Heart right ventricle (tissue), 16 donors: ENCODE results near the gene PID1. TPM values are rescaled to one million over a fixed set of nuclear protein-coding genes. Genes with fewer than 3 reads are reported as not detected.

Experiments
- ATAC-seq, 8 donors: fragments of 200-7000 bp; cut with Tn5 transposase; one replicate each; pipeline ENCODE4 v1.9.1; 2020; ENCODE audit warnings: mild to moderate bottlenecking in 8 of 8, moderate library complexity in 8 of 8, moderate number of reproducible peaks in 1 of 8
- DNase-seq, 2 donors: peaks; one replicate each; pipeline ENCODE4 v3.0.0-alpha.2; 2020
- H3K27ac ChIP-seq, 10 donors: fragments of 200-600 bp; sonication (generic) in 2 of 10; one replicate each; pipeline versions ENCODE4 v1.5.0 to v1.8.0; 2020 to 2022; ENCODE audit warnings: mild to moderate bottlenecking in 3 of 10
- H3K27me3 ChIP-seq, 7 donors: fragments of 200-600 bp; one replicate each; pipeline ENCODE4 v1.8.0; 2021 to 2022; ENCODE audit warnings: mild to moderate bottlenecking in 2 of 7
- H3K36me3 ChIP-seq, 9 donors: fragments of 200-600 bp; sonication (generic) in 1 of 9; one replicate each; pipeline versions ENCODE4 v1.5.0 to v1.8.0; 2020 to 2022; ENCODE audit warnings: mild to moderate bottlenecking in 2 of 9
- H3K4me1 ChIP-seq, 9 donors: fragments of 200-600 bp; sonication (generic) in 1 of 9; one replicate each; pipeline versions ENCODE4 v1.5.0 to v1.8.0; 2020 to 2022; ENCODE audit warnings: mild to moderate bottlenecking in 4 of 9
- H3K4me3 ChIP-seq, 10 donors: fragments of 200-600 bp; sonication (generic) in 2 of 10; one replicate each; pipeline versions ENCODE4 v1.5.0 to v1.8.0; 2020 to 2022; ENCODE audit warnings: mild to moderate bottlenecking in 7 of 10, moderate library complexity in 2 of 10
- H3K9me3 ChIP-seq, 11 donors: fragments of 200-600 bp in 10 of 11; sonication (generic) in 2 of 11; one replicate each; pipeline versions ENCODE4 v1.5.0 to v1.8.0; 2013 to 2022; ENCODE audit warnings: mild to moderate bottlenecking in 2 of 11, control low read depth in 1 of 11, moderate library complexity in 1 of 11
- WGBS, 2 donors: extraction: QIAGEN DNeasy Blood & Tissue Kit; methylation state at CpG; one replicate each; pipeline ENCODE4 v1.1.7; 2013; ENCODE audit warnings: inconsistent platforms in 1 of 2; 5-methylcytosine and 5-hydroxymethylcytosine counted together
- intact Hi-C, 10 donors: fragments of 100-400 bp; cut with DNase I; formaldehyde crosslinking; loops; one replicate each; pipeline versions ENCODE4 v1.11.1 to v1.14.2; 2022
- polyA plus RNA-seq, 2 donors: library from polyadenylated mRNA; stranded (reverse); fragments of 200-250 nt; gene quantifications; one replicate each; pipeline ENCODE4 v1.2.3, GENCODE V29; 2013
- total RNA-seq, 10 donors: library from RNA; stranded (reverse); fragmentation: NEBNext Ultra II Directional in 3 of 10; extraction: Animal tissue kit (Norgen Biotek cat#: 25700) in 3 of 10; gene quantifications; one replicate each; pipeline versions ENCODE4 v1.2.1 to v1.2.4, GENCODE V29; 2021 to 2023
- TF ChIP-seq, protein P1 (sequence below), 9 donors: fragments of 200-600 bp; sonication (generic) in 2 of 9; IDR thresholded peaks; one replicate each; pipeline versions ENCODE4 v1.5.0 to v1.8.0; 2021 to 2022; ENCODE audit warnings: antibody characterized with exemption in 9 of 9, mild to moderate bottlenecking in 5 of 9, moderate library complexity in 1 of 9
- donor health status: Arrhythmogenic right ventricular cardiomyopathy.
- donor health status: ischemic (EF 13 %, LVEDD 7.1; RV severe dilation, severe dysfunction).
- donor health status: healthy with polysubstance abuse.
- donor health status: DM: no; HTN: yes; CAD: no.
- donor health status: DM: no; HTN: no; CAD: no.
- donor health status: ischemic (EF 25% LVEDD 6.9; RV normal size, moderate dysfunction).
- donor health status: ischemic (EF 25% LVEDD 5.7; RV mildly dilated, moderate dysfunction).
- donor health status: healthy.
- donor health status: DM: yes; HTN: yes; CAD: no.
- donor health status: Ischemic cardiomyopathy.
- donor health status: ischemic (EF 35%, LVEDD 5.7; RV mildly dilated, moderate dysfunction).
- donor health status: nonischemic (EF 11% LVEDD 7.7; RV severe dilation, severe dysfunction).
- donor health status: DM: yes; HTN: yes; CAD: no.
- donor health status: PGD.
- donor health status: ischemic (EF 29% LVEDD 5.4; RV normal size, mild dysfunction).
- donor health status: nonischemic (EF 23%, LVEDD 6.1; RV moderate dilation, normal function).

PID1 gene
- total and polyA plus RNA-seq, 12 donors, result 3.6 to 12.0 (median 6.1) TPM

DNA sequence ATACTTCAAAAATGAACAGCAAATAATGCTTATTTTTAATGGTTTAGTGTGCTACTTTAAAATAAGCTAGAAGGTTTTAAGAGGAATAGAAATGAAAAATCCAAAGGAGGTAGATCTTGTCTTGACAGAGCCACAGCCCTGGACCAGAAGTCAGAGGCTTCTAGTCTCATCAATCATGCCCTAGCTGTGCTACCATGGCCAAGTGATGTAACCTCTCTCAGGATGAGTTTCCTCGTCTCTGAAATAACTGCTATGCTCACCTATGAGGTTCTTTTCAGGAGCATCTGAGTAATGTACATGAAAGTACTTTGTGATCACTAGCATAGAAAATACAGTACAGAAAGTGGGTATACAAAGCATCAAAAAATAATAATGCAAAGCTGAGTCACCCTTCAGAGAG is 248.4 kb downstream of the PID1 start:
- 73 to 88% methylated on average over 1 of the region's 1 CpG for WGBS, 2 donors
- Histone ChIP-seq H3K9me3 (peaks cover 0 to 7% (median 0%) of the 10 kb centered on the region in 11 donors), H3K27me3 (no peaks in the 10 kb centered on the region), H3K36me3 (peaks cover 0 to 3% (median 0%) of the 10 kb centered on the region in 9 donors), H3K4me3 (no peak overlapping the region), H3K27ac (no peak overlapping the region), H3K4me1 (no peaks in the 10 kb centered on the region)
- TF ChIP-seq, protein P1, sequence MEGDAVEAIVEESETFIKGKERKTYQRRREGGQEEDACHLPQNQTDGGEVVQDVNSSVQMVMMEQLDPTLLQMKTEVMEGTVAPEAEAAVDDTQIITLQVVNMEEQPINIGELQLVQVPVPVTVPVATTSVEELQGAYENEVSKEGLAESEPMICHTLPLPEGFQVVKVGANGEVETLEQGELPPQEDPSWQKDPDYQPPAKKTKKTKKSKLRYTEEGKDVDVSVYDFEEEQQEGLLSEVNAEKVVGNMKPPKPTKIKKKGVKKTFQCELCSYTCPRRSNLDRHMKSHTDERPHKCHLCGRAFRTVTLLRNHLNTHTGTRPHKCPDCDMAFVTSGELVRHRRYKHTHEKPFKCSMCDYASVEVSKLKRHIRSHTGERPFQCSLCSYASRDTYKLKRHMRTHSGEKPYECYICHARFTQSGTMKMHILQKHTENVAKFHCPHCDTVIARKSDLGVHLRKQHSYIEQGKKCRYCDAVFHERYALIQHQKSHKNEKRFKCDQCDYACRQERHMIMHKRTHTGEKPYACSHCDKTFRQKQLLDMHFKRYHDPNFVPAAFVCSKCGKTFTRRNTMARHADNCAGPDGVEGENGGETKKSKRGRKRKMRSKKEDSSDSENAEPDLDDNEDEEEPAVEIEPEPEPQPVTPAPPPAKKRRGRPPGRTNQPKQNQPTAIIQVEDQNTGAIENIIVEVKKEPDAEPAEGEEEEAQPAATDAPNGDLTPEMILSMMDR (IDR thresholded peaks at IDR 0.05), result no peak
- DNase-seq (no peak), ATAC-seq (no peak)
- intact Hi-C loops, result no loop called here

DNA sequence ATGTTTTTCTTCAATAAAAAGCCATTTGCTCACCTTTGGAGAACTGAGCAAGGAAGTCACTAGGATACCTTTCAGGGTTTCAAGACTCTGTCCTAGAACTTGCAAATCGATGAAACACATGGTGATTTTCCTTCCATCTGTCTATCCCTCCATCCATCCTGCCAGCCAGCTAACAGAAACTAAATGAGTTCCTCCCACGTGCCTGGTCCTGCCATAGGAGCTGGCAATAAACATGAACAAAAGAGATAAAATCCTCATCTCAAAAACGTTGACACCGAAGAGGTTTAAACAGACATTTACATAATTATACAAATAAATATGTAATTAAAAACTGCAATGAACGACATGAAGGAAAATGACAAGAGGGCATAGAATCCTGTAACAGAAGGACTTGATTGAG is 249.0 kb downstream of the PID1 start:
- Histone ChIP-seq H3K4me3 (no peak overlapping the region), H3K9me3 (peaks cover 0 to 7% (median 0%) of the 10 kb centered on the region in 11 donors), H3K4me1 (no peaks in the 10 kb centered on the region), H3K27me3 (no peaks in the 10 kb centered on the region), H3K27ac (no peak overlapping the region), H3K36me3 (peaks cover 0 to 3% (median 0%) of the 10 kb centered on the region in 9 donors)
- TF ChIP-seq, protein P1 (IDR thresholded peaks at IDR 0.05), result no peak
- DNase-seq (no peak), ATAC-seq (no peak)
- 76 to 77% methylated on average over 5 of the region's 5 CpGs for WGBS, 2 donors
- intact Hi-C loops, result no loop called here

DNA sequence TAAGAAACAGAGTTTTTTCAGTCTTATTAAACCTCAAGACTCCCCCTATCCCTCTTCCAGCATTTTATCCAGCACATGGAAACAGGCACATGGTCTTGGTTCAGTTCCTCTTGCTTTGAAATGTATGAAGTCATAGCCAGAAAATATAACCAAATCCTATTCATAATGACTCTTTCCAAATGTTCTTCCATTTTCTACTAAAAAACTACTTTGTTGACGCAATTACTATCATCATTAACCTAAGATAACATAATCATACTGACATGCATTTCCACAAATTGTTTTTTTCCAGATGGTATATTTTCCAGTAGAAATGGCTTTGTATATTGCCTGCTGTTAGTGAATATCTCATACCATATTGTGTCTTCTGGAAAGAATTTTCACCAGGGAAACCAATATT is 261.3 kb downstream of the PID1 start:
- peaks cover 0 to 2% (median 0%) of the 10 kb centered on the region in 11 donors for H3K9me3 ChIP-seq
- no peaks in the 10 kb centered on the region for H3K36me3 ChIP-seq
- ATAC-seq (no peak), DNase-seq (no peak)
- no peak overlapping the region for H3K4me3 ChIP-seq
- H3K4me1 ChIP-seq, result peaks cover 0 to 4% (median 0%) of the 10 kb centered on the region in 9 donors
- H3K27ac ChIP-seq, result no peak overlapping the region
- WGBS, 2 donors, result 62% methylated on average over 1 of the region's 1 CpG
- intact Hi-C loops, result no loop called here
- H3K27me3 ChIP-seq, result no peaks in the 10 kb centered on the region
- TF ChIP-seq, protein P1 (IDR thresholded peaks at IDR 0.05), result no peak

DNA sequence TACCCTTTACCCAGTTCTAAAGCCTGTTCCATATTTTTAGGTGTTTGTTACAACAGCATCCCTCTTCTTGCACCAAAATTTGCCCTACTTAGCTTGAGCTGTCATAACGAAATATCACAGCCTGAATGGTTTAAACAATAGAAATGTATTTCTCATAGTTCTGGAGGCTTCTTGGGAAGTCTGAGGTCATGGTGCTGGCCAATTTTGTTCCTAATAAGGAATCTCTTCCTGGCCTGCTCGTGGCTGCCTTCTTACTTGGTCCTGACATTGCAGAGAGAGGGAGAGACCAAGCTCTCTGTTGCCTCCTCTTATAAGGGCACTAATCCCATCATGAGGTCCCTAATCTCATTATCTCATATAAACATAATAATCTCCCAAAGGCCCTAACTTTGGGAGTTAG is 267.8 kb downstream of the PID1 start:
- intact Hi-C loops, result loop anchor here in 1 of 10 donors (5.0 kb wide), 1 partner anchor 1199 kb away; no protein-coding TSS in a partner anchor
- DNase-seq, result no peak

More for the DNA sequence above, 267.8 kb downstream of the PID1 start:
- TF ChIP-seq, protein P1 (IDR thresholded peaks at IDR 0.05), result no peak
- H3K27me3 ChIP-seq, result no peaks in the 10 kb centered on the region
- no peak for ATAC-seq
- H3K27ac ChIP-seq, result no peak overlapping the region
- H3K4me1 ChIP-seq, result no peaks in the 10 kb centered on the region
- no peaks in the 10 kb centered on the region for H3K36me3 ChIP-seq
- WGBS, 2 donors, result 40 to 45% methylated on average over 2 of the region's 2 CpGs
- H3K4me3 ChIP-seq, result no peak overlapping the region
- peaks cover 0 to 24% (median 5%) of the 10 kb centered on the region in 11 donors for H3K9me3 ChIP-seq
